Measurements from ENCODE around the gene LASP1NB.

The LASP1NB gene

DNA sequence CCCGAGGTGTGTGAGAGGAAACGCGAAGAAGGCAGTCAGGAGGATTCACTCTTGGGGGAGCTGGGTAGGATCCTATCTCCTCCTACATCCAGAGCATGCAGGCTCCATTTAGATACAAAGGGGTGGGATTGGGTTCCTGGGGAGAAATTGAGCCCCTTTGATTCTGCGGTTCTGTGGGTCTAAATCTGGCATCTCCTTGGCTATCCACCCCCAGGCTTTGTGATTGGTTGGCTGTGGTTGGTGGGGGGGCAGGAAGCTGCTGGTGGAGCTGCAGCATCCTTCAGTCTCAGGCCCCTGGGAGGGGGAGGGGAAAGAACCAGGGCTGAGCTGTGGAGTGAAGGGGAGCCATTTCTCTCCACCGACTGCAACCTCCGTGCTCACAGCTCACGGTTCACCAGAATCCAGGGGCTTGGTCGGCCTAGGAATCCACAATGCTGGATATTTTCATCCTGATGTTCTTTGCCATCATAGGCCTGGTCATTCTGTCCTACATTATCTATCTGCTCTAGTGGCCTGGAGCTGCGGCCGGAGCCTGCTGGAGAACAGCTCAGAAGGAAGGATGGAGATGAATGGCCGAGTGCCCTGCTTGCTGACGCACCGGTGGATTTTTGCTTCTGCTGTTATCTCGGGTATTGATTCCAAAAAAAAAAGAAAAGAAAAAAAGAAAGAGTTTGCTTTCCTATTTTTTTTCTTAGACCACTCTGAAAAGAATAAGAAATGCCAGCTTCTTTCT lies at the start of gene LASP1NB:
Gene LASP1NB (plus strand): TSS at position 352 of the 733 bp plus-strand sequence.
- no peak for DNase-seq

DNA sequence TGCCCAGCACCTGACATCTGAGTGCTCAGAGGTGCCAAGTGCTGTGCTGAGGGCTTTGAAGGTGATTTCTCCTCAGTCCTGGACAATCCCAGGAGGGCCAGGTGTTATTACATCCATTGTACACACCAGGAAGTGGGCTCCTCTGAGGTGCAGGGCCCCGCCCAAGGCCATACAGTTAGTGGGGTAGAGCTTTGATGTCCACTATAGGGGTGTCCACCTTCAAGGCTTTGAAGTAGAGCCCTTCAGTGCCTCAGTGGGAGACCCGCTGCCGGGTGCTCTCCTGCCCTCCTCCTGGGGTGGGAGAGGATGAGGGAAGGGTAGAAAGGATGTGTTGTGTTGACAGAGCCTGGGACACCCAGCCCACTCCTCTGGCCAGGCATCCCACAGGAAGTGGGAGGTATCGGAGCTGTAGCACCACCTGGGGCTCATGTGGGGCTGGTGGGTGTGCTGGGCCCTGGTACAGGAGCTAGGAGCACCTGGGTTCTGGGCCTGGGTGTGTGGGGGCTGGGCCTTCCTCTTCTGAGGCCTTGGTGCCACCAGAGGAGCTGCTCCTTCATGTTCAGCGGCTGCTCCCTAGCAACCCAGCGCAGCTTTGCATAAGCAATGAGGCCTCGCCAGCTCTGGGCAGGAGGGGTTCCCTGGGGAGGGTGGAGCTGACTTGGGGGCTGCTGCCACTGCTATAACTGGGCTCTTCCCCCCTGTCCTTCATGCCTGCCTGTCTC lies 48.1 kb upstream of the LASP1NB start:
- no peak for DNase-seq

DNA sequence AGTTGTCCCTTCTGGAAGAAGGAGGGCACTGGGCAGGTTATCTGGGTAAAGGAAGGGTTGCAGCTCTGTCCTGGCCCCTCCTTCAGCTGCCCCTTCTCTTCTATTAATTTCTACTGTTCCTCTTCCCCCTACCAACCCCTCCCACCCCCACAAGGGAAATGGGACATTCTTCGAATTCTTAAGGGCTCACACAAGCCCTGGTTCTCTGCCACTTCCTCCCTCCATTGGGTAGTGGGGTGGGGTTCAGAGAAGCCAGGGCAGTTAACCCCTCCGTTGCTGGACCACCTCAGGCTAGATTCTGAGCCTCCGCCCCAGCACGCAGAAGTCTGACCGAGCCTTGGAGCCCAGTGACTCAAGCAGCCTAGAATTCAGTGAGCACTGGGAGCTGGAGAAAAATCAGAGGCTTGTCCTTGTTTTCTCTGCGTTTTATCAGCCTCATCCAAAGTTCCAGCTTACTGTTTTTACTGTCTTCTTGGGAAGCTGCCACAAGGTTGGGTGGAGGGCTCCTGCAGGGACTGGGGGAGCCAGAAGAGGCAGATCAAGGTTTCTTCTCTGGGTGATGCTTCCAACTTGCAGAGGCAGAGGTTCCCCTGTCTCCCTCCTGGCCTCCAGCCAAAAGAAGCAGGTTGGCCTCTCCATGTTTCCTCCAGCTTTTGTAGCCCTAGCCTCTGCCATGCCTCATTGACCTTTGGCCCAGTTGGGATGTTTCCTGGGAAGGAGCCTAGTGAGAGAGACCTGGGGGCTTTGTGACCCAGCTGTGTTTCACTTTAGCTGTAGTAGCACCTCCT lies 45.3 kb upstream of the LASP1NB start:
- peak; percentile 68 for DNase-seq

DNA sequence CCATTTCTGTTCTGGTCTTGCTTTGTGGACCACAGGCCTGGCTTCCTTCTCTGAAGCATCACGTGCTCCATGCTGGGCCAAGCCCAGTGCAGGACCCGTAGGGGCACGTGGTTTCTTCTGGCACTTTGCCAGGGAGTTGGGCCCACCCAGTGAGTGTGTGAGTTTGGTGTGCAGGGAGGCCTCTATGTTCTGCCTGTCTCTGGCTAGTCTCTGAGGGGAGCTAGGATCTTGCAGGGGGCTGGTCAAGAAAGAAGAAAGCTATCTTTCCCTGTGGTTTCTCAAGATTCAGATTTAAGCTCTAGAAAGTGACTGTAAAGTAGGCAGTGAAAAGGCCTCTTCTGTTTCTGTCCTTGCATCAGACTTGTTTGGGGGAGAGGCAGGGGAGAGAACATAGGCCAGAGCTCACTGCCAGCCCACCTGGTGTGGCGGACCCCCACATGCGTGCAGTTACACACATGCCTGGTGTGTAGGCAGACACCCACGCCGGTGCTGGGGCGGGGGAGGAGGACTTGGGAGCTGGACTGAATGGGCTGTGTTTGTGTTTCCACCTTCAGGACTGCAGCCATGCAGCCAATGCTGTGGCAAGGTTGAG lies 43.7 kb upstream of the LASP1NB start:
- DNase-seq: no peak

DNA sequence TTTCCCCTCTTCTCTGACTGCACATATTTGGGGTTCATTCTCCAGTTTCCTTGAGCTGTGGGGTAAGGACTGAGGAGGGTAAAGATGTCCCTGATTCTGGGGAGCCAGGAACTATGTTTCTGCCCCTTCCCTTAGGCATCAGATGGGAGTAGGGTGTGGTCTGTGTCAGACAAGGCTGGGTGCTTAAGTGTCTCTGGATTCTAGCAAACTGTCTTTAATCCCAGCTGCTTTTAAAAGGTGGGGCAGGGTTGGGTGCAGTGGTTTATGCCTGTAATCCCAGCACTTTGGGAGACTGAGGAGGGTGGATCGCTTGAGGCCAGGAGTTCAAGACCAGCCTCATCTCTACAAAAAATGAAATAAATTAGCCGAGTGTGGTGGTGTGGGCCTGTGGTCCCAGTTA lies 42.5 kb upstream of the LASP1NB start:
- no peak for DNase-seq

DNA sequence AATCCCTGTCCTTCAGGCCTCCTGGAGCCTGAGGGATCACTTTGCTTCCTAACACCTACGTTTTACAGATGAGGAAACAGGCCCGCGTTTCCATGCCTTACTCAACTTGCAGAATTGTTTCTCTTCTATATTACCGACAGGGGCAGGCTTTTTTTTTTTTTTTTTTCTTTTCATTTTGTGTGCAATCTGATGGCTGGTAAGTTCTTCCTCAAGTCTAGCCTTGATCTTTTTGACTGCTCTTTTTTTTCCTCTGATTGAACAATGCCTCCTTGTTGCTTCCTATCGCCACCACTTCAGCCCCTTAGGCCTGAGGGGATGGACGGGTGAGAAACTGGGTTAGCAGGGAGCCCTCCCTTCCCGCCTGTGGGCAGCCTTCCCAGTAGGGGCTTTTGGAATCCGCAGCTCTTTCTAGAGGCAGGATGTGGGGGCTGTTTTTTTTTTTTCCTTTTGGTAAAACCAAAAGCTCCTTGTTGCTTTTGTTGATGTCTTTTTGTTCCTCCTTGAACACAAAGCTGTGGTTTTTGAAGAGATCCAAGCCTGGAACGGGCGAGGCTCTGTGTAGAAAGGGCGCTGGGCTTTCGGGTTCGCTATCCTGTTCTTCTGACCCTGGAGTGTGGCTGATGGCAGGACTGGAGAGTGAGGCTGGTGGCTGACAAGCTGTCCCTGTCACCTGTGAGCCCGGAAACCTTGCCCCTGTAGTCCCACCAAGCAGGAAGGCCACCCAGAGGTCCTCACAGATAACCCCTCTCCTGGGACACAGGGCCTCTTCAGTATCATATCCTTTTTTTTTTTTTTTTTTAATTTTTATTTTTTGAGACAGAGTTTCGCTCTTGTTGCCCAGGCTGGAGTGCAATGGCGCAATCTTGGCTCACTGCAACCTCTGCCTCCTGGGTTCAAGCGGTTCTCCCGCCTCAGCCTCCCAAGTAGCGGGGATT lies 41.6 kb upstream of the LASP1NB start:
- no peak for DNase-seq

DNA sequence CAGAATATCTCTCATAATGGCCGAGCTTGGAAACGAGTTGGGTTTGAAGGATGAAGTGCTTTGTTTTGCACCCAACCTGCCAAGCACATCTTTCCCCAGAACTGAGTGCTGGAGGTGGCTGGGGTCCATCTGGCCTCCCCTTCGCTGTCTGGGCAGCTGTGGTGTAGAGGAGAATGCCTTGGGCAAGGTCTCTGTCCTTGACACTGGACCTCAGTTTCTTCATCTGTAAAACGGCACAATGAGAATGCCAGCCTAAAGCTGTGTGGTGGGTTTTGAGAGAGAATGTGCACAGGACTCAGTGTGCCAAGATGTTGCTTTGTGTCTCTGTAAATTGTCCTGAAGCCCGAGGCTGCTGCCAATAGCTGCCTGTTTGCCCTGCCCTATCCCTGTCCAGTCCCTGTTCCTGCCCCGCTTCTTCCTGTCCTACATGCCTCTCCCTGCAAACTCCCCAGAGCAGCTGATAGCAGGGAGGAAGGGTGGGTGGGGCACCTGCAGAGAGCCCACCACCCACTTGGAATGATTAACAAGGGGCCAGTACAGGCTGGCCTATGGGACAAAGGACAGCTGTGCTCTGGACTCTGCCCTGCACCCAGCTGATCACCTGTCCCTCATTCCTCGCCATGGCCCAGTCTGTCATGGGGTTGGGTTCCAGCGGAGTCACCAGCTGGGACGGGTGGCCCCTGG lies 40.2 kb upstream of the LASP1NB start:
- DNase-seq: no peak

DNA sequence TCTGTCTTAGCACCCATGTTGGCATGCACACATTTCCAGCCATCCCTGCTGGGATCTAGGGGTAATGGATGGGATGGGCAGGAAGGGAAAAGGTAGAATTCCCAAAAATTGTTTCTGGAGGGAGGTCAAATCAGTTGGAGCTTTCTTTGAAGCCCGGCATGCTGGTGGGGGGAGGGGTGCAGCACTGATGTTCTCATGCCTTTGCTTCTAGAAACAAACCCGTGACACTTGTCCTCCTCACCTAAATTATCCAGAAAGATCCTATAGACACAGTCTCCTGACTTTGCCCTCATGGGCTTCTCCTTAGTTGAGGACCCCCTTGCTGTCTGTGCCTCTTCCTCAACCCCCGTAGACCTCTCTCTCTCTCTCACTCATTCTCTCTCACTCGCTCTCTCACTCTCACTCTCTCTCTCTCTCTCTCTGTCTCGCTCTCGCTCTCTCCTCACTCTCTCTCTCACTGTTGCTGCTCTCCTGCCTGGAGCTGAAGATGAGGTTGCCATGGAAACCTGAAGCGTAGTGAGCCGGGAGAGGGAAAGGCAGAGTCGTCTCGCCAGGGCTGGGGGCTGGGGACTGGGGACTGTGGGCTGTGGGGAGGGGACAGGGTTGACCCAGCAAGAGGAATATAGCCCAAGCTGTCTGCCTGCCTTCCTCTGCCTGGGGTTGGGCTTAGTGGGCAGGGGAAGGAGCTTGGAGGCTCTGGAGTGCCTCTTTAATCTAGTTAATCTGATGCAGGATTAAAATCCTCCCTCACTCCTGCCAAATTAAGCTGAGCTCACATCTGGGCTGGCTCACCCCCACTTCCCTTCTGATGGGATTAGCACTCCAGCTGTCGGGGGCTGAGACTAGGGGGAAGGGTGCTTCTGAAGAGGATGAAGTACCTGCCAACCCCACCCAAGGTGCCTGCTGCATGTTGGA lies 39.4 kb upstream of the LASP1NB start:
- no peak for DNase-seq

DNA sequence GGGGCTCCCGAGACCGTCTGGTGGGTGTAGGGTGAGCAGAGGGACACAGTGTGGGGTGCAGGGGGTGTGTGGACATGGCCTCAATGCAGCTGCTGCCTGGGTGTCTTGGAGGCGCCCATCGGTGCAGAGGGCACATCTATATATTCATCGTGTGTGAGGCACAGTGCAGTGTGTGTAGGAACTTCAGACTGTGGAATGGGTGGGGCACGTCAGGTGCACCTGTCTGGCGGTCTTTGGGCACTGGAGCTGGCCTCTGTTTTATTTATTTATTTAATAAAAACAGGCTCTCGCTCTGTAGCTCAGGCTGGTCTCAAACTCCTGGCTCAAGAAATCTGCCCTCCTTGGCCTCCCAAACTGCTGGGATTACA lies 38.8 kb upstream of the LASP1NB start:
- no peak for DNase-seq

DNA sequence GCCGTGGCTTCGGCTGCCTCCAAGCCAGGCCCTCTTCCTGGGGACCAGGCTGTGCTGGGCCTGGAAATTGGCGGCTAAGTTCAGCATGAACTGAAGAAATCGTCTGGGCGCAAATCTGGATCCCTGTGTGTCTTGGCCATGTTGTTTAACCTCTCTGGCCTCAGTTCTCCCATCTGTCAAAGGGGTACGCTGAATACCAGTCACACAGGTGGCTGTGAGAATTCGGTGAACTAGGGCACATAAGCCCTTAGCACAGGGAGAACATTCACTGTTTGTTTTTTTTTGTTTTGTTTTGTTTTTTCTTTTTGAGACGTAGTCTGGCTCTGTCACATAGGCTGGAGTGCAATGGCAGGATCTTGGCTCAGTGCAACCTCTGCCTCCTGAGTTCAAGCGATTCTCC lies 36.6 kb upstream of the LASP1NB start:
- no peak for DNase-seq

DNA sequence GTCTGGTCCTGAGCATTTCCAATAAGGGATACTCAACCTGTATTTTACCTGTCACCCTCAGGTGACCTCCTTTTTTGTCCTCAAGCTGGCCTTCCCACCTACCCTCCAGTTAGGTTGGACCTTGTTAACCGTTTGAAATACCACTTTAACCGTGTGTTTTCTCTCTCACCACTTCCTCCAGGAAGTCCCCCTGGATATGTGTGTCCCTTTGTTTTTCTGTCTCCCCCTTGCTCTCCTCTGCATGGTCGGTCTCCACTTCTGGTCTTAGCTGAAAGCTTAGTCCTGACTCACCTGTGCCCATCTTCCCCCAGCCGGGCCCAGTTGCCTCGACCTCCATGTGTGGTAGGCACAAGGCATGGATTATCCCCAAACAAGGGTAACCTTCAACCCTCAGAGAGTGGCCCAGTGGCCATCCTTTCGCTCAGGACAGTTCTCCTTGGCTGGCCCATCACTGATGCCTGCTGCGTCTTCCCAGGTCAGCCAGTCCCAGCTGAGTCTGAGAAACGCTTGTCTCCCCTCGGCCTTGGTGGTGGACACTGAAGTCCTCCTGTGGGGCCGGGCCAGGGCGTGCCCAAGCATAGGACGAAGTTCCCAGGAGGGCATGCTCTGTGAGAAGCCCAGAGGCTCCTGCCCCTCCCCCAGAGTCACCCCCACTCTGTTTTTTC lies 35.5 kb upstream of the LASP1NB start:
- DNase-seq: no peak

DNA sequence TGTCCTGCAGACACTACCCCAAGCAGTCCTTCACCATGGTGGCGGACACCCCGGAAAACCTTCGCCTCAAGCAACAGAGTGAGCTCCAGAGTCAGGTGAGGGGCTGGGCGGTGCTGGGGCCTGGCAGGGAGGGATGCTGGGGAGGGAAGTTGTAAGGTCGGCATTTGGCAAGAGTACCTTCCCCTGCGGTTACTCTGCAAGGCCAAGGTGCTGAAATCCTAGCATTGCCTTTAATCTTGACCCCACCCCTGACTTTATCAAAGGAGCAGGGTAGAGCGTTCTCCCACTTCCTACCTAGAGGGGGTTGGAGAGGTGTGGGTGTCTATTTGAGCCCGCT lies 35.0 kb upstream of the LASP1NB start:
- no peak for DNase-seq

DNA sequence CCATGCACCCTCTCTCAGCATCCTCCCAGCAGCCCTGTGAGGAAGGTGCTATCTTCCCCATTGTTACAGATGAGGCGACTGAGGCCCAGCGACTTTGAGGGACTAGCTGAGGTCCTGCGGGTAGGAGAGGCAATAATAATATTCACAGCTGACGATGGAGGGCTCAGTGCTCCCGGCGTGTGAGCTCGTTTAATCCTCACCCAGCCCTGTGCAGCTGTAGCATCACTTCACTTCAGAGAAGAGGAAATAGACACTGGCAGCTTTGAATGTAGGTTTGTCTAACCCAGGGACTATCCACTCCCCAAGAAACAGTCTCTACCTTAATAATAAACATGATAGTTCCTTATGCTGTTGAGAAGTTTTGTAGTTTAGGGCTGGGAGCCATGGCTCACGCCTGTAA lies 34.0 kb upstream of the LASP1NB start:
- DNase-seq: no peak

DNA sequence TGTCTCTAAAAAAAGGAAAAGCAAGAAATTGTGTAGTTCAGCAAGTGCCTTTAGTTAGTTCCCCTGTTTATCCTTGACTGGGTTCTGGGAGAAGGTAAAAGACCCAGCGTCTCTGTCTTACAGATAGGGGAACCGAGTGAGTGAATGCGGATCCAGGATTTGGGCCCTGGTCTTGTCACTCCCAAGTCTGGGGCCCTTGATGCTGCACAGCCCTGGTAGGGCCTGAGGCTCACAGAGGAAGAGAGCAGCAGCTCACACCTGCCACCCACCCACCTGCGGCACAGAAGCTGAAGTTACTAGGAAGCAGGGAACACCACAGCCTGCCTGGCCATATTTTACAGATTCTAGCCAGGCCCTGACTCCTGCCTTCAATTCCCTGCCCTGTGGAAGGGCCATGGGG lies 33.3 kb upstream of the LASP1NB start:
- no peak for DNase-seq

DNA sequence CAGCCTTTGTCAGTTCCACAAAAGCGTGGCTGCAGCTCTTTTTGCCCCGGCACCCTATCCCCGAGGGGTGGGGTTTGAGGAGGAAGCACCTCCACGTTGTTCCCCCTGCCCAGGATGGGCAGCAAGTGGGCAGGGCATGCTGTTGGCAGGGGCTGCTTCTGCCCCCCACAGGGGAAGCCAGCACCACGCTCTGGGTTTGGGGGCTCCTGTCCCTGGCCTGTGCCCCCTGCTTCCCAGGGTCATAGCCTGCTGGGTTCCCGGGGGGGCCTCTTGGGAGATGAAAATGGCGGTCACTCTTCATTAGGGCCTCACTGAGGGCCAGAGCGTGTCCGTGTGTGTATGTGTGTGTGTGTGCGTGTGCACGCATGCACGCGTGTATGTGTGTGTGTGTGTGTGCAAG lies 32.8 kb upstream of the LASP1NB start:
- no peak for DNase-seq

DNA sequence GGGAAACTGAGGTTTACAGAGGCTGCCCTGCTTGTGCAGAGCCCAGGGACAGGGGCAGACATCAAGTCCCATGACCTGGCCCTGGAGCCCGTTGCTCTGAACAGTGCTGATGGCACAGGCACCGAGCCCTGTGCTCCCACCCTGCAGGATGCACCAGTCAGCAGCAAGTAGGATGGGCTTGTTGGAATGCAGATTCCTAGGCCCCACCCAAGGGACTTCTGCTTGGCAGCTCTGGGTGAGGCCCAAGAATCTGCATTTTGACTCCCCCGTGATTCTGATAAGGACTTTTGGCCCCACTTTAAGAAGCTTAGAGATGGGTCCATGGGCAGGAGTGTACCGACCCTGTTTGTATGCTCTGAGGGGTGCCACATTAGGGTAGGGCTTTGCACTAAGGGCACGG lies 32.3 kb upstream of the LASP1NB start:
- no peak for DNase-seq

DNA sequence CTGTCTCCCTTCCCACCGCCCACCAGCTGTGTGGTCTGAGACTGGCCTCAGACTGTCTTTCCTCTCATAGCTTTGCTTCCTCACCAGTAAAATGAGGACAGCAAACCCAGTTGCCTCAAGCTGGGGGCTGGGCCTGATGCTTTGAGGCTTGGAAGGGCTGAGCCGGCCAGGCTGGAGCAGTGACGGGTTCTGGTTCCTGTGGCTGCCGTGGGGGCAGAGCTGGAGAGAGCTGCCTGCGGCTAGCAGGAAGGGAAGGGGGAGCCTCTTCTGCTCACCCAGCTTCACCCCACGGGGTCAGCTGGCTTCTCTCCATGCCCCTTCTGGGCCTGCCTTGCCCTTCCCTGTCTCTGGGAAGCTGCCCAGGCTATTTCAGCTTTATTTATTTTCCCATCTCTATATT lies 31.8 kb upstream of the LASP1NB start:
- DNase-seq: no peak

DNA sequence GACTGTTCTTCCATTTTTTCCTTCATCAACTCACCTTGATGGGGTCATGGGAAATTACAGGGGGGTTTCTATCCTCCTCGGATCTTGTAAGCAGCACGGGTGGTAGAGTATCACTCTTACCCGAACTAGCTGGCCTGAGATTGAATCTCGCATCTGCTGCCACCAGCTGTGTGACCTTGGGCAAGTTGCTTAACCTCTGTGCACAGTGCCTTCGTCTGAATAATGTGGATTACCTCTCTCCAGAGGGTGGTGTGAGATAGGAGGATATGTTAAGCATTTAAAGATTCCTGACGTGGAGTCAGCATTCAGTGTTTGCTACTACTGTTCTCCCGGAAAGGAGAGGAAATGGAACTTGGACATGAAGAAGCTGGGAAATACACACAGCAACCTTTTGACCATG lies 31.1 kb upstream of the LASP1NB start:
- no peak for DNase-seq

DNA sequence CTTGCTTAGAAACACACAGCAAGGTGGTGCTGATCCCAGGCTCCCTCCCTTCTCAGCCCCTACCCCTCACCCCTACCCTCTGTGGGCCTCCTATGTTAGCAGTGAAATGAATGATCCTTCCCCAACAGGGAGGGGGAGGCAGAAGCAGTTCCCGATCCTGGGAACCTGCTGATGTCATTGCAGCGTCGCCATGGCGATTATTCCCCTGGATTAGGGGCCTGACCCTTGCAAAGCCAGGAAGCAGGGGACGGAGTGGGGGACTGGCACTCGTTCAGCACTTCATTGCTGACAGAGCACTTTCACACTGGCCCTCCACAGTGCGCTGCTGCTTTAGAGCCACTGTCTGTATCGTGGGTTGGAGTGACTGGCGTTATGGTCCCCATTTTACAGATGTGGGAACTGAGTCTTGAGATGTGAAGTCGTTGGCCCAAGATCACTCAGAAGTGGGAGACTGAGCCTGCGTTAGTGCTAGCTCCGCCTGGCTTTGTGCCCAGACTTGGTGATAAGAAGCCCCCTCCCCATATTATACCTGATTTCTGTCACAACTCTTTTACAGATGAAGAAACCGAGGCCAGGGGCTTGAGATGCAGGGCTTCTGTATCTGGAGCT lies 29.0 kb upstream of the LASP1NB start:
- no peak for DNase-seq

DNA sequence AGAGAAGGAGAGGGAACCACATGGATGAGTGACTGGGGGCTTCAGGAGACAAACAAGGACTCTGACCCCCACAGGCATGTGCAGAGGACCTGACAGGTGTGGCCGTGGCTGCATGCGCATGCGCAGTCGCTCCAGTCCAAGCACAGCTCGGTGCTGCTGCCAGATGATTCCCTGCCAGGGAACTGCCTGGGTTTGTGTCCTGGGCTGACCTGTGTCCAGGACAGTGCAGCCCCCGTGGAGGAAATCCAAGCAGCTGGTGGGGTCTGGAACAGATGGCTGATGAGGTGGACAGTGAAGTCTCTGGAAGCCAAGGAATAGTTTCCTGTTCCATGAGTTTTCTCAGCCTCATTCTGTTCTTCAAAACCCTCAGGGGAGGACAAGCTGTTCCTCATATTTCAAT lies 28.2 kb upstream of the LASP1NB start:
- no peak for DNase-seq
